HG02870 (cell line): ENCODE data around the gene MED9.

Experiments used
- ATAC-seq: cut with Tn5 transposase; IDR thresholded peaks from one replicate; pipeline ENCODE4 v1.9.1; 2021; ENCODE audit warnings: mild to moderate bottlenecking, moderate library complexity; ENCODE audit not compliant: unreplicated experiment

MED9 gene

DNA sequence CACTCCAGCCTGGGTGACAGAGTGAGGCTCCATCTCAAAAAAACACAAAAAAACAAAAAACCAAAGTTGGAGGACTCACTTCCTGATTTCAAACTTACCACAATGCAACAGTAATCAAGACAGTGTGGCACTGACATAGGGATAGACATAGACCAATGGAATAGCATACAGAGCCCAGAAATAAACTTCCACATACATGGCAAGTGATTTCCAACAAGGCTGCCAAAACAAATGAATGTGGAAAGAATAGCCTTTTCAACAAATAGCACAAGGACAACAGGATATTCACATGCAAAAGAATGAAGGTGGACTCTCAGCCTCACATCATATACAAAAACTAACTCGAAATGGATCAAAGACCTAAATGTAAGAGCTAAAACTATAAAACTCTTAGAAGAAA, 56.2 kb downstream of the MED9 start:
- ATAC-seq, result no peak

DNA sequence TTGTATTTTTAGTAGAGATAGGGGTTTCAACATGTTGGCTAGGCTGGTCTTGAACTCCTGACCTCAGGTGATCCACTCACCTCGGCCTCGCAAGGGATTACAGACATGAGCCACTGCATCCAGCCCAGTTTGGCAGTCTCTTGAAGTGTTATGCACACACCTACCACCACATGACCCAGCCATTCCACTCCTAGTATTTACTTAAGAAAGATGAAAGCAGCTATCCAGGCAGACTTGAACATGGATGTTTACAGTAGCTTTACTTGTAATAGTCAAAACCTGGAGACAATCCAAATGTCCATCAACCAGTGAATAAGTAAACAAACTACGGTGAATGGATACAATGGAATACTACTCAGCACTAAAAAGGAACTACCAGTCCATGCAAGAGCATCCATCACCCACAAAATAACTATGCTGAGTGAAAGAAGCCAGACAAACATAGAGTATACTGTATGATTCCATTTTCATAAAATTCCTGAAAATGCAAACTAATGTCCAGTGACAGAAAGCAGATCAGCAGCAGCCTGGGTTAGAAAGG, 57.2 kb downstream of the MED9 start:
- no peak for ATAC-seq

DNA sequence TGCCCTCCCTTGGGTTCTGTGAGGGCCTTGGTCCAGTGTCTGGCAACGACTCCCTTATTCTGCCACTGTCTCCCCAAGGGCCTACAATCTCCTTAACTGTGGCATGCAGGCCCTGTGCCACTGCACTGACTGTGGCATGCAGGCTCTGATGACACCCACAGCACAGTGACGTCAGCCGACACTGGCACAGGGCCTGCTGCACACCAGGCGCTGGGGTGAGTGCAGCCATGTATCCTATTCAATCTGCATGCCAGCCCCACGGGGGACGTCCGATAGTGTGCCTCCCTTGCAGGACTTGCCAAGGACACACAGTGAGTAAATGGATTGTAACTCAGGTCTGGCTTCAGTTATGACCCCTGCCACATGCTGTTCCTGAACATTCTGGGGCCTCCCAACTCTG, 59.2 kb downstream of the MED9 start:
- no peak for ATAC-seq

DNA sequence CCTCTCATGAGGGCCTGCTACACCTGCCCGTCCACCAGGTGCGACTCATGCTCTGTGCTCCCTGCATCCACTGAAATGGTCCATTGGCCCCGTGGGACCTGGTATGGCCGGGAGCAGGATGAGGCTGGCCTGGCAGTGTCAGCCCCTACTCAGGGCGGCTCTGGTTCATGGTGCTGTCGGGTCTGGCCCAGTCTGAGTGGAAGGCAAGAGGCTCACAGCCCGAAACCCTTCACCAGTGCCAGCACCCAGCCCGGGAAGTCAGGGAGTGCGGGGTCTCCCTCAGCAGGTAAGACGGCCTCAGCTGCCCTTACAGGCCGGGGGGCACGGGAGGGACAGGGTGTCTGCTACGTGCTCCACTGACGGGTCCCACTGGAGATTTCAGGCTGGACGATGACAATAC, 59.9 kb downstream of the MED9 start:
- ATAC-seq, result no peak

DNA sequence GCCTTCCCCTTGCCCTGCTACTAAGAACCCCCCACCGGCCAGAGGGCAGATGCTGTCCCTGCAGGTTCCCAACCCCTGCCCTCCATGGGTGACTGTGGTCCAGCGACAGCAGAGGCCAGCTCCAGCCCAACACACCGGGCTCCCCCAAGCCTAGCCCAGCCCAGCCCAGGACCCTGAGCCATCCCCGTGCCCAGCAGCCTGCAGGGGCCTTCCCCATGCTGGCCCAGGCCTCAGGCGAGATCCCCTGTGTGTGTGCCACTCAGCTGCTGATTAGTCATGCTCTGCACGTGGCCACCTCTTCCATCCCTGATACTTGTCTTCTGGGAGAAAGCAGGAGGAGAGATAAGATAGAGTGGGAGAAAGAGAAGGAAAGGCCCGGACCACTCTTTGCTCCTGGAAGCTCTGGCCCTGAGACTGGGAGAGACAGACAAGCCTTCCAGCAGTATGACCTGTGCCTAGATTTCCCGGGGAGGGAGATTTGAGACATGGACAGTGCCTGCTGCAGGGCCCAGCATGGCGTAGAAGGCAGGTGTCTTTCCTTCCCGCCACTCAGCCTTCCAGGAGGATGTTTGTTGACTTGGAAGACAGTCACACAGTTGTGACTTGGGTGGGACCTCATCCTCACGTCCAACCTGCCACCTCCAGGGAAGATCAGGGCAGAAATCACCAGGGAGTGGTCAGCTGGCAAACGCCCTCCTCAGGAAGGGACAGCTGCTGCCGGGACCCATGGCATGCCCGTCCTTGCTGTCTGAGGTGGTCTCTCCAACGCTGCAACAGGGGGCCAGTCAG, 60.7 kb downstream of the MED9 start:
- no peak for ATAC-seq

DNA sequence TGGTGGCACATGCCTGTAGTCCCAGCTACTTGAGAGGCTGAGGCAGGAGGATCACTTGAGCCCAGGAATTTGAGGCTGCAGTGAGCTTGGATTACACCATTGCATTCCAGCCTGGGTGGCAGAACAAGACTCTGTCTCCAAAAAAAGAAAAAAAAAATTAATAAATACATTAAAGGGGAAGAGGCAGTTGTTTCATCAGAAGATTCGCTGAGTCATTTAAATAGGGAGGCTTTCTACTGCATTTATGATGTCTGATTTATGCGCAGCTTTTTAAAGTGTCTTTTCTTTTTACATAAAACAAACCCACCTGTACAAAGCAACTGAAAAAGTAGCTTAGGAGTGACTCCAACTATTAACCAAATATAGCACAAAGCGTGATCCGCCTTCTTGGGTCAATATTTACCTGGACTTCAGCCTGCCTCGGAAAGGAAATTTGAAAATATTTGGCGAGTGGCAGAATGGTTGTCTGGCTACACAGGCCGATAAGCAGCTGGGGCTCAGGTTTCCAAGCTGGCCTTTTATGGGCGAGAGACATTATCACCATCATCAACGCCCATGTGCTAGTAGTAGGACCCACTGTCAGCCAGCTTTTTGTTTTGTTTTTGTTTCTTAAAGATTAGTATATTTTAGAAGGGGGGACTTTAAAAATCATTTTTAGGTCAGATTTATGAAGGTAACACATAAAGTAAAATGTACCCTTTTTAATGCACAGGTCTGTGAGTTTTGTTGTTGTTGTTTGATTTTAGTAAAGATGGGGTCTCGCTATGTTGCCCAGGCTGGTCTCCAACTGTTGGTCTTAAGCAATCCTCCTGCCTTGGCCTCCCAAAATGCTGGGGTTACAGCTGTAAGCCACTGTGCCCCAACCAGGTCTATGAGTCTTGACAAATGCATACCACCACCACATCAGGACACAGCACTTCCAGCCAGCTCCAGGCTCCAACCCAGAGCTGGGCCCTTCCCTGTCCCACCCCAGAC, 61.9 kb downstream of the MED9 start:
- no peak for ATAC-seq

DNA sequence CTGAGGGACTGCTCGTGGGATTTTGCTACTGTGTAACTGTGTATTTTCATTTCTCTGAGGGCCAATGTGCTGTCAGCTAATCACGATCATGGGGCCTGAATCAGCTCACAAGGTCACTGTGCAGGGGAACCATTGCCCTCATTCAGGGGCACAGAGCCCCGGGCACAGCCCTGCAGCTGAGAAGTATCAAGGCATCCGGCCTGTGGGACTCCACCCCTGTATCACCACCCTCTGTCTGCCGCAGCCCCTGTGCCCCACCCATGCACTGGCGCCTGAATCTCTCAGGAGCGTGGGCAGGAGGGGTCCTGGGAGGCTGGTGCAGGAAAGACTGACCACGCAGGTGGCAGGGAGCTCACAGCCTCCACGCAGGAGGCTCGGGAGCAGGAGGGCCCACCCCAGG, 62.8 kb downstream of the MED9 start:
- no peak for ATAC-seq

DNA sequence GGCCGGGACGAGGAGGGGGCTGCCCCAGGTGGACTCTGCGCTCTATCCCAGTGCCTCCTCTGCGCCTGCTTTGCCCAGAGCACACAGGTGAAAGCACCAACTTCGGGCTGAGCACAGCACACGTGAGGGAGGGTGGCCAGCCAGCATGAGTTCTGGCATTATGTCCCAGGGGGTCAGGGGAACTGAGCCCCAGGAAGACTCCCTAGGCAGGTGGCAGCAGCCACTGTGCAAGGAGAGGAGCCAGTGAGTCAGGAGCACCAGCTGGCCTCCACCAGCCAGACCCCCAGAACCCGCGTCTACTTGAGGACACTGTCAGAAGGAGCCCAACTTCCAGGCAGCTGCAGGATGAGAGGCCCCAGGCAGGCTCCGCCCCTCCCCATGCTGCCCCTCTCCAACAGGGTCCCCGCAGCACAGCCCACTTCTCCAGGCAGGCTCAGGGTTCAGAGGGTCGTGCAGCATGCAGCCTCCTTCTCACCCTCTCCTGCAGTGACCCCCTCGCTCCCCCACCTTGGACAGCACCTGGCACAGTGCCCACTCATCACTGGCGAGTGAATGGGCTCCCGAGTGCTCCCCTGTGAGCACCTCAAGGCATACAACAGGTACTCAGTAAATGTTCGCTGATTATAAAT, 63.6 kb downstream of the MED9 start:
- ATAC-seq, result no peak

DNA sequence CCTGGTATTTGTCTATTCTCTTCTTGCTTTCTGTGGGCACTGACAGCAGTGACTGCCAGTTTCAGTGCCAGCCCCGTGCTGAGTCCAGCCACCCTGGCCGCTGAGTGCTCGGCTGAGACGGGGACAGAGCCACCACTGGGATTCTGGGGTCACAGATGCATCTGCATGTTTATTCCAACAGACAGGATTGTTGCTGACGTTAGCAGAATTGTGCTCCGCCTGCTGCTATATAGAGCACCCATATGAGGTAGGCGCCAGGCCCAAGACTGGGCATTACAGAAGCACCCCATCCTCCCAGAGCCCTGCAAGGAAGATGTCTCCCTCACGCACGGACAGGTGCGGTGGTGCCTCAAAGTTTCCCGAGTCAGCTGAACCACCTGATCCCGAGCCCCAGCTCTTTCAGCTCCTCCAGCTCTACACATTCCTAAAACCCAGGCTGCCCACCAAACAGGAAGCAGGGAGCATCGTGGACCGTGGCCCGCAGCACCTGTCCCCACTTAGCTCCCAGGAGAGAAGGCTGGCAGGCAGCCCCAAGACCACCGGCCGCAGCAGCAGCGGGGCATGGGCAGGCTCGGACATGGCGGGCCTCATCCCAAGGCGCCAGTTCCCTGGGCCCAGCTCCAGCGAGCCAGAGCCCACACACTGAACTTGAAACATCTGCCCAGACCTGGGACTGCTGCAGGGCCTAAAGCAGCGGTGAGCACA, 64.3 kb downstream of the MED9 start:
- no peak for ATAC-seq

DNA sequence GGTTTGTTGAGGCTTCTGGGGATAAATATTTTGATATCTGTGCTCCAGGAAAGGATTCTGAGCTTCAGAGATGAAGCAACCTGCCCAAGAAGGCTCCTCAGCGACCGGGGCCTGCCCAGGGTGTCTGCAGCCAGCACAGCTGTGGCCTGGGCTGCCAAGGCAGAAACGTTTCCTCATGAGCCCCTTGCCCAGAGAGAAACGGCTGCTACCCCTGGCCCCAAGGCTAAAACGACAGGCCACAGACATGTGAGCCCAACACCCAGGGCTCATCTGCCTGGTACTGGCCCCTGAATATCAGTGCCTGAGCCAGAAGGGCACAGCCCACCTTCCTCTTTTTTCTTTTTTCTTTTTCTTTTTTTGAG, 64.8 kb downstream of the MED9 start:
- ATAC-seq, result no peak
